Astrocyte (in vitro differentiated cells and primary cell): ENCODE results near the gene PAXIP1. TPM values are rescaled to one million over a fixed set of nuclear protein-coding genes. Genes with fewer than 3 reads are reported as not detected.

ENCODE experiments used
- DNase-seq: peaks from one replicate; pipeline ENCODE4 v3.0.0-alpha.2; 2010; ENCODE audit warnings: low read depth
- FAIRE-seq: peaks from 2 replicates; lab custom pipeline; 2011; peaks lifted over from hg19 to GRCh38; lab: Jason Lieb, UNC
- H2AFZ ChIP-seq: 2 replicates; pipeline ENCODE4 v1.6.0; 2012; ENCODE audit warnings: low read depth, low read length, inconsistent platforms
- H3K27ac ChIP-seq: 2 replicates; pipeline ENCODE4 v1.5.1; 2011; ENCODE audit warnings: low read depth, low read length, inconsistent platforms
- H3K27me3 ChIP-seq: 2 replicates; pipeline ENCODE4 v1.6.0; 2011; ENCODE audit warnings: low read length, inconsistent platforms; ENCODE audit not compliant: insufficient read depth
- H3K36me3 ChIP-seq: 2 replicates; pipeline ENCODE4 v1.5.1; 2011; ENCODE audit warnings: low read length, inconsistent platforms; ENCODE audit not compliant: insufficient read depth
- H3K4me1 ChIP-seq: 2 replicates; pipeline ENCODE4 v1.5.1; 2011; ENCODE audit warnings: low read length, inconsistent platforms; ENCODE audit not compliant: insufficient read depth
- H3K4me2 ChIP-seq: 2 replicates; pipeline ENCODE4 v1.6.0; 2012; ENCODE audit warnings: low read length, inconsistent platforms
- H3K4me3 ChIP-seq: 2 replicates; pipeline ENCODE4 v1.5.1; 2011; ENCODE audit warnings: low read depth, mild to moderate bottlenecking, low read length, inconsistent platforms; ENCODE audit not compliant: insufficient read depth
- H3K79me2 ChIP-seq: 2 replicates; pipeline ENCODE4 v1.6.0; 2012; ENCODE audit warnings: mild to moderate bottlenecking, low read length, inconsistent platforms; ENCODE audit not compliant: insufficient read depth
- H3K9ac ChIP-seq: 2 replicates; pipeline ENCODE4 v1.6.0; 2012; ENCODE audit warnings: mild to moderate bottlenecking, low read length, inconsistent platforms
- H3K9me3 ChIP-seq: 2 replicates; pipeline ENCODE4 v1.5.1; 2012; ENCODE audit warnings: low read depth, mild to moderate bottlenecking, low read length, inconsistent platforms; ENCODE audit not compliant: insufficient read depth
- H4K20me1 ChIP-seq: 2 replicates; pipeline ENCODE4 v1.6.0; 2012; ENCODE audit warnings: low read length, inconsistent platforms; ENCODE audit not compliant: insufficient read depth
- H3K27ac Mint-ChIP-seq: one replicate; pipeline ENCODE4 v1.8.0; 2021; ENCODE audit warnings: mild to moderate bottlenecking, mixed read lengths; ENCODE audit not compliant: unreplicated experiment
- H3K27me3 Mint-ChIP-seq: one replicate; pipeline ENCODE4 v1.8.0; 2021; ENCODE audit warnings: low read depth, mixed read lengths; ENCODE audit not compliant: unreplicated experiment
- H3K36me3 Mint-ChIP-seq: one replicate; pipeline ENCODE4 v1.8.0; 2021; ENCODE audit warnings: low read depth, mixed read lengths; ENCODE audit not compliant: unreplicated experiment
- H3K4me1 Mint-ChIP-seq: one replicate; pipeline ENCODE4 v1.8.0; 2021; ENCODE audit warnings: low read depth, mixed read lengths; ENCODE audit not compliant: unreplicated experiment
- H3K4me3 Mint-ChIP-seq: one replicate; pipeline ENCODE4 v1.8.0; 2021; ENCODE audit warnings: mild to moderate bottlenecking, moderate library complexity, mixed read lengths; ENCODE audit not compliant: unreplicated experiment
- H3K9me3 Mint-ChIP-seq: one replicate; pipeline ENCODE4 v1.8.0; 2021; ENCODE audit warnings: mild to moderate bottlenecking, mixed read lengths; ENCODE audit not compliant: unreplicated experiment
- EZH2 ChIP-seq: IDR thresholded peaks from 2 replicates; pipeline ENCODE4 v1.6.1; 2012; ENCODE audit warnings: mild to moderate bottlenecking, low read length, inconsistent platforms; ENCODE audit not compliant: insufficient read depth
- total RNA-seq: library from RNA; stranded (reverse); gene quantifications from 2 replicates; pipeline ENCODE4 v1.2.1, GENCODE V29; 2021
- TF ChIP-seq, protein P1 (sequence below): IDR thresholded peaks from 2 replicates; pipeline ENCODE4 v1.5.1; 2011; ENCODE audit warnings: low read depth, mild to moderate bottlenecking, inconsistent platforms, low read length, moderate library complexity; ENCODE audit not compliant: insufficient read depth

The PAXIP1 gene
- total RNA-seq, 1 donor from 2014 or later, result 12.7 TPM

DNA sequence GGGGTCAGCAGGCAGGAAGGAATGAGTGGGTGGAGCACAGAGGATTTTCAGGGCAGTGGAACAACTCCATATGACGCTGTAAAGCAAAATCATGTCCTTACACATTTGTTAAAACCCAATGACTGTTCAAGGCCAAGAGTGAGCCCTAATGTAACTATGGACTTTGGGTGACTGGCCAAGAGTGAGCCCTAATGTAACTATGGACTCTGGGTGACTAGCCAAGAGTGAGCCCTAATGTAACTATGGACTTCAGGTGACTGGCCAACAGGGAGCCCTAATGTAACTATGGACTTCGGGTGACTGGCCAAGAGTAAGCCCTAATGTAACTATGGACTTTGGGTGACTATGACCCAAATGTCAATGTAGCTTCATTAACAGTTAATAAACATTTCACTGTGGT lies 52.0 kb downstream of the PAXIP1 start:
- TF ChIP-seq, protein P1, sequence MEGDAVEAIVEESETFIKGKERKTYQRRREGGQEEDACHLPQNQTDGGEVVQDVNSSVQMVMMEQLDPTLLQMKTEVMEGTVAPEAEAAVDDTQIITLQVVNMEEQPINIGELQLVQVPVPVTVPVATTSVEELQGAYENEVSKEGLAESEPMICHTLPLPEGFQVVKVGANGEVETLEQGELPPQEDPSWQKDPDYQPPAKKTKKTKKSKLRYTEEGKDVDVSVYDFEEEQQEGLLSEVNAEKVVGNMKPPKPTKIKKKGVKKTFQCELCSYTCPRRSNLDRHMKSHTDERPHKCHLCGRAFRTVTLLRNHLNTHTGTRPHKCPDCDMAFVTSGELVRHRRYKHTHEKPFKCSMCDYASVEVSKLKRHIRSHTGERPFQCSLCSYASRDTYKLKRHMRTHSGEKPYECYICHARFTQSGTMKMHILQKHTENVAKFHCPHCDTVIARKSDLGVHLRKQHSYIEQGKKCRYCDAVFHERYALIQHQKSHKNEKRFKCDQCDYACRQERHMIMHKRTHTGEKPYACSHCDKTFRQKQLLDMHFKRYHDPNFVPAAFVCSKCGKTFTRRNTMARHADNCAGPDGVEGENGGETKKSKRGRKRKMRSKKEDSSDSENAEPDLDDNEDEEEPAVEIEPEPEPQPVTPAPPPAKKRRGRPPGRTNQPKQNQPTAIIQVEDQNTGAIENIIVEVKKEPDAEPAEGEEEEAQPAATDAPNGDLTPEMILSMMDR, result no peak
- Histone ChIP-seq H3K4me1 (no peaks in the 10 kb centered on the region), H3K79me2 (no peaks in the 10 kb centered on the region), H3K4me3 (no peak overlapping the region), H4K20me1 (no peaks in the 10 kb centered on the region), H3K27ac (no peak overlapping the region), H3K4me2 (no peak overlapping the region), H2AFZ (no peak overlapping the region), H3K9me3 (no peaks in the 10 kb centered on the region), H3K27me3 (no peaks in the 10 kb centered on the region), H3K36me3 (peaks cover 20% of the 10 kb centered on the region), H3K9ac (no peak overlapping the region)
- FAIRE-seq (no peak), DNase-seq (no peak)
- Mint-ChIP-seq H3K9me3 (no peaks in the 10 kb centered on the region), H3K27me3 (no peaks in the 10 kb centered on the region), H3K4me1 (no peaks in the 10 kb centered on the region), H3K4me3 (no peak overlapping the region), H3K27ac (no peak overlapping the region), H3K36me3 (peaks cover 8% of the 10 kb centered on the region)

GRCh38 chr7:154947604-154948003 lies 55.3 kb downstream of the PAXIP1 start:
- no peak for TF ChIP-seq EZH2
- TF ChIP-seq, protein P1, result no peak
- Mint-ChIP-seq H3K9me3 (no peaks in the 10 kb centered on the region), H3K4me1 (no peaks in the 10 kb centered on the region), H3K27me3 (no peaks in the 10 kb centered on the region), H3K36me3 (peaks cover 11% of the 10 kb centered on the region), H3K4me3 (no peak overlapping the region), H3K27ac (no peak overlapping the region)
- Histone ChIP-seq H3K79me2 (no peaks in the 10 kb centered on the region), H2AFZ (no peak overlapping the region), H3K27me3 (no peaks in the 10 kb centered on the region), H3K9ac (no peak overlapping the region), H3K4me2 (no peak overlapping the region), H3K36me3 (peaks cover 22% of the 10 kb centered on the region), H4K20me1 (no peaks in the 10 kb centered on the region), H3K4me3 (no peak overlapping the region), H3K4me1 (no peaks in the 10 kb centered on the region), H3K27ac (no peak overlapping the region), H3K9me3 (no peaks in the 10 kb centered on the region)
- DNase-seq, result no peak
- no peak for FAIRE-seq

- peaks cover 11% of the 10 kb centered on the region for H3K36me3 Mint-ChIP-seq
- FAIRE-seq, result no peak
- TF ChIP-seq, protein P1, result no peak
- TF ChIP-seq EZH2, result no peak
Observed at GRCh38 chr7:154946166-154946565, 56.8 kb downstream of the PAXIP1 start.

More at GRCh38 chr7:154946166-154946565, 56.8 kb downstream of the PAXIP1 start:
- H3K4me2 ChIP-seq, result no peak overlapping the region
- Mint-ChIP-seq H3K4me3 (no peak overlapping the region), H3K27me3 (no peaks in the 10 kb centered on the region), H3K4me1 (no peaks in the 10 kb centered on the region), H3K27ac (no peak overlapping the region), H3K9me3 (peaks cover 2% of the 10 kb centered on the region)
- H2AFZ ChIP-seq, result no peak overlapping the region
- peaks cover 16% of the 10 kb centered on the region for H3K36me3 ChIP-seq
- no peaks in the 10 kb centered on the region for H3K27me3 ChIP-seq
- H3K9ac ChIP-seq, result no peak overlapping the region
- no peaks in the 10 kb centered on the region for H3K4me1 ChIP-seq
- H3K27ac ChIP-seq, result no peak overlapping the region
- DNase-seq, result no peak
- H3K79me2 ChIP-seq, result no peaks in the 10 kb centered on the region
- H3K4me3 ChIP-seq, result no peak overlapping the region
- H4K20me1 ChIP-seq, result no peaks in the 10 kb centered on the region
- H3K9me3 ChIP-seq, result no peaks in the 10 kb centered on the region
